NB4 (cell line): ENCODE data around the gene GART.

Source experiments
- DNase-seq: peaks from one replicate; pipeline ENCODE4 v3.0.0; 2010; ENCODE audit warnings: low read depth
- H3K4me3 ChIP-seq: one replicate; pipeline ENCODE4 v1.5.1; 2011; ENCODE audit warnings: mild to moderate bottlenecking, low read depth, low read length, moderate library complexity
- MAX ChIP-seq: IDR thresholded peaks from 2 replicates; pipeline ENCODE4 v1.6.1; 2011; ENCODE audit warnings: low read depth, low read length
- MYC ChIP-seq: IDR thresholded peaks from 2 replicates; pipeline ENCODE4 v1.6.1; 2011; ENCODE audit warnings: low read depth, low read length
- POLR2A ChIP-seq: IDR thresholded peaks from 2 replicates; pipeline ENCODE4 v1.6.1; 2011; ENCODE audit warnings: mild to moderate bottlenecking; ENCODE audit not compliant: insufficient read length; ENCODE audit errors: extremely low read depth
- TF ChIP-seq, protein P1 (sequence below): IDR thresholded peaks from one replicate; pipeline ENCODE4 v1.5.1; 2012; ENCODE audit warnings: low read depth, low read length

GART gene

DNA sequence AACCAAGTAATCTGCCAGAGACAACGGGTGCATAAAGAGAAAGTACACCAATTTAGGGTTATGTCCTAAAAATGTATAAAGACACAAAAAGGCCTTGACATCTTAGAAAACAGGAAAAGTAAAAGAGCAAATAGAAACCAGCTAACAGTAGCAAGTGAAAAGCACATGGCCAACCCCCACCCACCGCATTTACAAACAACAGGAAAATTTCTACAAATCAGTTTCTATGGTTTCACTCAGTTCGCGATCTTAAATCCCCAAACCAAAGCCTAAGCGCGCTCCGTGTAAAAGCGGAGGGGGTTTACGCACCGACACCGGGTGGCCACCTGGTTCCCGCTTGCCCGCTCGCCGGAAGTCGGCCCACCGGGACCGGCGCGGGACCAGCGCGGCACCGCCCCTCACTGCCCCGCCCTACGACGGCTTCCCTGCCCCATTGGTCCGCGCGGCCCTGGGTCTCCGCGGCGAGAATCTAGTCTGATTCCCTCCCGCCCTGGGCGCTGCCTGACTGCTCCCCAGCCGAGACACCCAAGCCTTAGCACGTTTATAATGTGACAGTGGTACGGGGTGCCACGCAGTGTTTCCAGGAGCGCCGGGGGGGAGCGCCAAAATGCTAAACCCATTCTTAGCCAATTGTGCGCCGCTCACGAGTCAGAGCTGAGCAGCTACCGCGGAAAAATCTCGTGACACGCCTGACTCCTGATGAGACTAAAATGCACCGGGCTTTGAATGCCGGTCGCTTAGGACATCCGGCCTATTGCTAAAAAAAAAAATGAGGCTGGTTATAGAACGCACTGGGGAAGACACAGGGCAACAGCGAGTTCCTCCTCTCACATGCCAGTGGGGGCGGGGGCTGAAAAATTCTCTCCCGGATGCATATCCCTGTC, at the start of gene GART:
GART (minus strand) TSS at position 362 of the 884 bp plus-strand sequence. CDS start 2,802 bp downstream, outside the sequence.
- DNase-seq, result peak; percentile 90
- TF ChIP-seq POLR2A, result peak; percentile 89
- TF ChIP-seq, protein P1, sequence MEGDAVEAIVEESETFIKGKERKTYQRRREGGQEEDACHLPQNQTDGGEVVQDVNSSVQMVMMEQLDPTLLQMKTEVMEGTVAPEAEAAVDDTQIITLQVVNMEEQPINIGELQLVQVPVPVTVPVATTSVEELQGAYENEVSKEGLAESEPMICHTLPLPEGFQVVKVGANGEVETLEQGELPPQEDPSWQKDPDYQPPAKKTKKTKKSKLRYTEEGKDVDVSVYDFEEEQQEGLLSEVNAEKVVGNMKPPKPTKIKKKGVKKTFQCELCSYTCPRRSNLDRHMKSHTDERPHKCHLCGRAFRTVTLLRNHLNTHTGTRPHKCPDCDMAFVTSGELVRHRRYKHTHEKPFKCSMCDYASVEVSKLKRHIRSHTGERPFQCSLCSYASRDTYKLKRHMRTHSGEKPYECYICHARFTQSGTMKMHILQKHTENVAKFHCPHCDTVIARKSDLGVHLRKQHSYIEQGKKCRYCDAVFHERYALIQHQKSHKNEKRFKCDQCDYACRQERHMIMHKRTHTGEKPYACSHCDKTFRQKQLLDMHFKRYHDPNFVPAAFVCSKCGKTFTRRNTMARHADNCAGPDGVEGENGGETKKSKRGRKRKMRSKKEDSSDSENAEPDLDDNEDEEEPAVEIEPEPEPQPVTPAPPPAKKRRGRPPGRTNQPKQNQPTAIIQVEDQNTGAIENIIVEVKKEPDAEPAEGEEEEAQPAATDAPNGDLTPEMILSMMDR, result no peak
- TF ChIP-seq MAX, result peak; percentile 92
- peak; percentile 88 for TF ChIP-seq MYC
- H3K4me3 ChIP-seq, result peak within 1 kb of the TSS; percentile 90

- DNase-seq, result peak; percentile 85
- TF ChIP-seq POLR2A (peak; percentile 66), MYC (peak; percentile 39; the same call in 1 of the 2 replicates), MAX (0 out of 2 replicates have a peak, but pooled peaks have one; percentile 9)
- TF ChIP-seq, protein P1, result no peak
- peak within 1 kb of the TSS; percentile 79 for H3K4me3 ChIP-seq
Measured at GRCh38 chr21:33588485-33589335, 46.8 kb upstream of the GART start, which contains the start of gene DONSON. Gene DONSON (minus strand): TSS chr21:33588684. CDS start chr21:33588641, 43 bp downstream.

DNA sequence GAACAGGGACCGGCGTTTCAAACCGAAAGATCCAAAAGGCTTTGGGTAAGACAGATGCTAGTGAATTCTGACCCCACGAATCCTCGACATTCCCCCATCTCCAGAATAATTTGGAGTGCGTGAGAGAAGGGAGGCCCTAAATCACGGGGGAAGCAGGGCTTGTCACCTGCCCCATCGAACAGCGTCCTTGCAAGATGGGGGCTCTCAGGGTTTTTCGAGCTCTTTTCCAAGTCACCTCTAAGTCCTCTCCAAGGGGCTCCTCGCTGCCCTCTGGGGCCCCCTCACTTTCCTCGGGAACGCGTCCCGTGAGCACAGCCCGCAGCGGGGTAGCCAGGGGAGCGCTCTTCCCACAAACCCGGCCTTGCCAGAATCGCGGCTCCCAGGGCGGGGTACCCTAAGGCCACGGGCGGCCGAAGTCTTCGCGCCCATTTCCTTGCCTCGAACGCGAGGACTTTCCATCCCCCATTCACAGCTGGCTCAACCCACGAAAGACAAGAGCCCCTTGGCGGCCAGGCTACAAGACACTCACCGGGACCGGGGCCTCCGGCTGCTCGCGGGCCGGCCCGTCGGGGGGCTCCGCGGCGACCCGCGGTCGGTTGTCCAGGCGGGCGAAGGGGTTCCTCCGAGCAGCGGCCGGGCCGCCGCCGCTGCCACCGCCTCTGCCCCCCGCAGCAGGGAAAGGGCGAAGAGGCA, 46.0 kb upstream of the GART start:
- TF ChIP-seq, protein P1, result no peak
- TF ChIP-seq POLR2A, result no peak
- TF ChIP-seq MAX, result no peak
- TF ChIP-seq MYC, result no peak
- peak overlapping the region; percentile 72 for H3K4me3 ChIP-seq
- peak; percentile 62 for DNase-seq

DNA sequence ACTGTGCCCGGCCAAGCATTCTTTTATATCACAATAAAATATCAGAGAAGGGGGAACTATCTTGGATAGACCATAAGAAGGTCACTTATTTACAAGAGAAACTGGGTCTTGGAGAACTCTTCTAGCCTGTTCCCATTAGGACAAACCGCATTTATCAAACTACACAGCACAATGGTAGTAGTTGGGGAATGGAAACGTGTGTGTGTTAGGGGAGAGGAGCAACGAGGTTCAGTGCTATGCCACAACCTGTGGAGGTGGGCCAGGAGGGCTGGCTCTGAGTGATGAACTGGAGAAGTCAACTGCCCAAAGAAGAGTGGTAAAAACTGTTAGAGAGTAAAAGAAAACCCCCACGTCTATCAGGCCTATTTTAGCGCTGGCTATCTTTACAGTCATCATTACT, 45.0 kb upstream of the GART start:
- H3K4me3 ChIP-seq, result peak overlapping the region; percentile 72
- TF ChIP-seq MAX (no peak), POLR2A (no peak), MYC (no peak)
- TF ChIP-seq, protein P1, result no peak
- no peak for DNase-seq

GRCh38 chr21:33584455-33584854, 42.5 kb upstream of the GART start:
- no peak for TF ChIP-seq MYC
- TF ChIP-seq, protein P1, result no peak
- H3K4me3 ChIP-seq, result no peak overlapping the region
- no peak for DNase-seq
